ENCODE data around the gene RIC8B.

Gene RIC8B

GRCh38 chr12:106878804-106879203, 104.3 kb downstream of the RIC8B start:
- DNase-seq (ENCODE audit: insufficient read length, low spot score) (no peak), FAIRE-seq (no peak)
- no peak for TF ChIP-seq PAX5 (IDR thresholded peaks at IDR 0.05; ENCODE audit: insufficient read depth, low read length, severe bottlenecking)
- no peak for TF ChIP-seq TAF1 (IDR thresholded peaks at IDR 0.05; ENCODE audit: low read depth, low read length)
- no peak for TF ChIP-seq SPI1 (IDR thresholded peaks at IDR 0.05; ENCODE audit: low read depth, low read length)
- TF ChIP-seq POU2F2 (IDR thresholded peaks at IDR 0.05; ENCODE audit: low read depth, low read length) = no peak
- no peak for TF ChIP-seq POLR2A (IDR thresholded peaks at IDR 0.05; ENCODE audit: low read depth, low read length)
- TF ChIP-seq POLR2AphosphoS5 (IDR thresholded peaks at IDR 0.05; ENCODE audit: low read depth, low read length) = no peak

- TF ChIP-seq SPI1 (IDR thresholded peaks at IDR 0.05; ENCODE audit: low read depth, low read length) (no peak), POLR2A (IDR thresholded peaks at IDR 0.05; ENCODE audit: low read depth, low read length) (no peak)
- no peak for FAIRE-seq
These were observed 105.1 kb downstream of the RIC8B start for GRCh38 chr12:106879612-106880011.

GRCh38 chr12:106883426-106883825, 108.9 kb downstream of the RIC8B start:
- FAIRE-seq (no peak), DNase-seq (ENCODE audit: insufficient read length, low spot score) (no peak)
- TF ChIP-seq TAF1 (IDR thresholded peaks at IDR 0.05; ENCODE audit: low read depth, low read length) = no peak

More at GRCh38 chr12:106879612-106880011, 105.1 kb downstream of the RIC8B start:
- no peak for DNase-seq (ENCODE audit: insufficient read length, low spot score)

GRCh38 chr12:106885026-106885425, 110.5 kb downstream of the RIC8B start:
- TF ChIP-seq PAX5 (IDR thresholded peaks at IDR 0.05; ENCODE audit: insufficient read depth, low read length, severe bottlenecking) = no peak
- TF ChIP-seq POU2F2 (IDR thresholded peaks at IDR 0.05; ENCODE audit: low read depth, low read length) = no peak
- TF ChIP-seq POLR2AphosphoS5 (IDR thresholded peaks at IDR 0.05; ENCODE audit: low read depth, low read length) = no peak
- TF ChIP-seq SPI1 (IDR thresholded peaks at IDR 0.05; ENCODE audit: low read depth, low read length) = no peak
- no peak for TF ChIP-seq POLR2A (IDR thresholded peaks at IDR 0.05; ENCODE audit: low read depth, low read length)
- no peak for TF ChIP-seq TAF1 (IDR thresholded peaks at IDR 0.05; ENCODE audit: low read depth, low read length)
- FAIRE-seq (no peak), DNase-seq (ENCODE audit: insufficient read length, low spot score) (no peak)

GRCh38 chr12:106885541-106886249, 111.2 kb downstream of the RIC8B start:
- TF ChIP-seq SPI1 (IDR thresholded peaks at IDR 0.05; ENCODE audit: low read depth, low read length) (no peak), TAF1 (IDR thresholded peaks at IDR 0.05; ENCODE audit: low read depth, low read length) (no peak), PAX5 (IDR thresholded peaks at IDR 0.05; ENCODE audit: insufficient read depth, low read length, severe bottlenecking) (no peak), POLR2AphosphoS5 (IDR thresholded peaks at IDR 0.05; ENCODE audit: low read depth, low read length) (no peak)
- FAIRE-seq (no peak), DNase-seq (ENCODE audit: insufficient read length, low spot score) (no peak)

- TF ChIP-seq PAX5 (IDR thresholded peaks at IDR 0.05; ENCODE audit: insufficient read depth, low read length, severe bottlenecking) (no peak), TAF1 (IDR thresholded peaks at IDR 0.05; ENCODE audit: low read depth, low read length) (no peak), POLR2AphosphoS5 (IDR thresholded peaks at IDR 0.05; ENCODE audit: low read depth, low read length) (no peak), POLR2A (IDR thresholded peaks at IDR 0.05; ENCODE audit: low read depth, low read length) (no peak), POU2F2 (IDR thresholded peaks at IDR 0.05; ENCODE audit: low read depth, low read length) (no peak), SPI1 (IDR thresholded peaks at IDR 0.05; ENCODE audit: low read depth, low read length) (no peak)
- DNase-seq (ENCODE audit: insufficient read length, low spot score) = no peak
- FAIRE-seq = no peak
These were observed 112.5 kb downstream of the RIC8B start for GRCh38 chr12:106886932-106887331.

- DNase-seq (ENCODE audit: insufficient read length, low spot score) = no peak
- no peak for TF ChIP-seq SPI1 (IDR thresholded peaks at IDR 0.05; ENCODE audit: low read depth, low read length)
- no peak for TF ChIP-seq POU2F2 (IDR thresholded peaks at IDR 0.05; ENCODE audit: low read depth, low read length)
- TF ChIP-seq TAF1 (IDR thresholded peaks at IDR 0.05; ENCODE audit: low read depth, low read length) = no peak
- TF ChIP-seq POLR2A (IDR thresholded peaks at IDR 0.05; ENCODE audit: low read depth, low read length) = no peak
- TF ChIP-seq PAX5 (IDR thresholded peaks at IDR 0.05; ENCODE audit: insufficient read depth, low read length, severe bottlenecking) = no peak
- no peak for TF ChIP-seq POLR2AphosphoS5 (IDR thresholded peaks at IDR 0.05; ENCODE audit: low read depth, low read length)
- no peak for FAIRE-seq
These were observed 114.0 kb downstream of the RIC8B start for GRCh38 chr12:106888348-106888970.

GRCh38 chr12:106889326-106889725, 114.8 kb downstream of the RIC8B start:
- FAIRE-seq (no peak), DNase-seq (ENCODE audit: insufficient read length, low spot score) (no peak)
- no peak for TF ChIP-seq POU2F2 (IDR thresholded peaks at IDR 0.05; ENCODE audit: low read depth, low read length)
- TF ChIP-seq POLR2A (IDR thresholded peaks at IDR 0.05; ENCODE audit: low read depth, low read length) = no peak
- TF ChIP-seq TAF1 (IDR thresholded peaks at IDR 0.05; ENCODE audit: low read depth, low read length) = no peak

GRCh38 chr12:106889950-106890626, 115.6 kb downstream of the RIC8B start:
- FAIRE-seq (no peak), DNase-seq (ENCODE audit: insufficient read length, low spot score) (no peak)
- TF ChIP-seq POLR2AphosphoS5 (IDR thresholded peaks at IDR 0.05; ENCODE audit: low read depth, low read length) = no peak
- TF ChIP-seq PAX5 (IDR thresholded peaks at IDR 0.05; ENCODE audit: insufficient read depth, low read length, severe bottlenecking) = no peak
- no peak for TF ChIP-seq POLR2A (IDR thresholded peaks at IDR 0.05; ENCODE audit: low read depth, low read length)

- no peak for DNase-seq (ENCODE audit: insufficient read length, low spot score)
- TF ChIP-seq SPI1 (IDR thresholded peaks at IDR 0.05; ENCODE audit: low read depth, low read length) (no peak), POU2F2 (IDR thresholded peaks at IDR 0.05; ENCODE audit: low read depth, low read length) (no peak), PAX5 (IDR thresholded peaks at IDR 0.05; ENCODE audit: insufficient read depth, low read length, severe bottlenecking) (no peak), POLR2AphosphoS5 (IDR thresholded peaks at IDR 0.05; ENCODE audit: low read depth, low read length) (no peak), POLR2A (IDR thresholded peaks at IDR 0.05; ENCODE audit: low read depth, low read length) (no peak), TAF1 (IDR thresholded peaks at IDR 0.05; ENCODE audit: low read depth, low read length) (no peak)
- no peak for FAIRE-seq
These were observed 117.6 kb downstream of the RIC8B start for GRCh38 chr12:106892075-106892474.
